Transverse colon (tissue), 4 donors: ENCODE data around the gene EIF2S3B.

Experiments
- EP300 ChIP-seq: sonication (generic); formaldehyde crosslinking; IDR thresholded peaks from one replicate; pipeline ENCODE4 v1.6.1; 2017; ENCODE audit warnings: antibody characterized with exemption, low read depth
- POLR2A ChIP-seq: fragments of 450-650 bp; IDR thresholded peaks from one replicate; pipeline ENCODE4 v1.6.1; 2016; ENCODE audit warnings: antibody characterized with exemption, mild to moderate bottlenecking, moderate library complexity
- POLR2AphosphoS5 ChIP-seq, 3 donors: sonication (generic); formaldehyde crosslinking; IDR thresholded peaks; one replicate each; pipeline ENCODE4 v1.6.1; 2016; ENCODE audit warnings: antibody characterized with exemption in 3 of 3
- TF ChIP-seq, protein P1 (sequence below), 5 experiments: fragments of 200-600 bp in 3 of 5; fragments of 450-650 bp in 2 of 5; sonication (generic) in 3 of 5; IDR thresholded peaks; 1 replicate in 2 of 5; 2 replicates in 3 of 5; pipeline ENCODE4 v1.5.1; 2016 to 2017; ENCODE audit warnings: antibody characterized with exemption in 5 of 5, inconsistent platforms in 3 of 5, mild to moderate bottlenecking in 2 of 5, moderate library complexity in 1 of 5

DNA sequence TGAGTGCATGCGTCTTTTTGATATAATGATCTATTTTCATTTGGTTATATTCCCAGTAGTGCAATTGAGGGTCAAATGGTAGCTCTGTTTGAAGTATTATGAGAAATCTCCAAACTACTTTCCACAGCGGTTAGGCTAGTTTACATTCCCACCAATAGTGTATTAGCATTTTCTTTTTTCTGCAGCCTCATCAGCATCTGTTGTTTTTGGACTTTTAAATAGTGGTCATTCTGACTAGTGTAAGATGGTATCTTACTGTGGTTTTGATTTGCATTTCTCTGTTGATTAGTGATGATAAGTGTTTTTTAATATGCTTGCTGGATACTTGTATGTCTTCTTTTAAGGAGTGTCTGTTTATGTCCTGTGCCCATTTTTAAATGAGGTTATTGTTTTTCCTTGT is 48.8 kb upstream of the EIF2S3B start:
- TF ChIP-seq, protein P1, sequence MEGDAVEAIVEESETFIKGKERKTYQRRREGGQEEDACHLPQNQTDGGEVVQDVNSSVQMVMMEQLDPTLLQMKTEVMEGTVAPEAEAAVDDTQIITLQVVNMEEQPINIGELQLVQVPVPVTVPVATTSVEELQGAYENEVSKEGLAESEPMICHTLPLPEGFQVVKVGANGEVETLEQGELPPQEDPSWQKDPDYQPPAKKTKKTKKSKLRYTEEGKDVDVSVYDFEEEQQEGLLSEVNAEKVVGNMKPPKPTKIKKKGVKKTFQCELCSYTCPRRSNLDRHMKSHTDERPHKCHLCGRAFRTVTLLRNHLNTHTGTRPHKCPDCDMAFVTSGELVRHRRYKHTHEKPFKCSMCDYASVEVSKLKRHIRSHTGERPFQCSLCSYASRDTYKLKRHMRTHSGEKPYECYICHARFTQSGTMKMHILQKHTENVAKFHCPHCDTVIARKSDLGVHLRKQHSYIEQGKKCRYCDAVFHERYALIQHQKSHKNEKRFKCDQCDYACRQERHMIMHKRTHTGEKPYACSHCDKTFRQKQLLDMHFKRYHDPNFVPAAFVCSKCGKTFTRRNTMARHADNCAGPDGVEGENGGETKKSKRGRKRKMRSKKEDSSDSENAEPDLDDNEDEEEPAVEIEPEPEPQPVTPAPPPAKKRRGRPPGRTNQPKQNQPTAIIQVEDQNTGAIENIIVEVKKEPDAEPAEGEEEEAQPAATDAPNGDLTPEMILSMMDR (IDR thresholded peaks at IDR 0.05): no peak
- TF ChIP-seq EP300 (no peak), POLR2AphosphoS5 (IDR thresholded peaks at IDR 0.05) (no peak), POLR2A (no peak)
